Stimulated activated CD4-positive, alpha-beta T cell treated with anti-CD3 and anti-CD28 coated beads, Interleukin-15, amount 100 ng/mL, for 24 hours (primary cell): ENCODE measurements around the gene MYO5B.
A peak's percentile ranks its signal among the peaks of the same experiment; 100 is the strongest.
"Not testable (repeated sequence)": the region's sequence is repeated elsewhere in the genome, so short reads cannot be mapped to it uniquely, and the experiment has no call there.

Experiments
- DNase-seq: peaks from one replicate; pipeline ENCODE4 v3.0.0-alpha.2; 2020

The MYO5B gene

GRCh38 chr18:49814147-49814499 lies 380.8 kb downstream of the MYO5B start:
- peak; percentile 69 for DNase-seq

- peak; percentile 87 for DNase-seq
Measured at GRCh38 chr18:49813319-49814146, 381.4 kb downstream of the MYO5B start, which contains the start of gene ACAA2. Gene ACAA2 (minus strand): TSS chr18:49813533. CDS start chr18:49813484, 49 bp downstream.

GRCh38 chr18:49813069-49813318 lies 382.0 kb downstream of the MYO5B start:
- no peak for DNase-seq

- no peak for DNase-seq
Measured at GRCh38 chr18:49812286-49813068, 382.5 kb downstream of the MYO5B start.

- DNase-seq, result no peak
Measured at GRCh38 chr18:49811151-49811938, 383.6 kb downstream of the MYO5B start.

GRCh38 chr18:49808553-49809191 lies 386.3 kb downstream of the MYO5B start:
- DNase-seq, result not testable (repeated sequence)

GRCh38 chr18:49804096-49804495 lies 390.9 kb downstream of the MYO5B start:
- DNase-seq, result no peak

GRCh38 chr18:49802623-49803022 lies 392.3 kb downstream of the MYO5B start:
- no peak for DNase-seq

GRCh38 chr18:49800491-49800890 lies 394.5 kb downstream of the MYO5B start:
- DNase-seq, result not testable (repeated sequence)

GRCh38 chr18:49799806-49800205 lies 395.1 kb downstream of the MYO5B start:
- not testable (repeated sequence) for DNase-seq

GRCh38 chr18:49798001-49798400 lies 396.9 kb downstream of the MYO5B start:
- no peak for DNase-seq

GRCh38 chr18:49795612-49796552 lies 399.1 kb downstream of the MYO5B start:
- no peak for DNase-seq

GRCh38 chr18:49794743-49795142 lies 400.2 kb downstream of the MYO5B start:
- no peak for DNase-seq

GRCh38 chr18:49789560-49790134 lies 405.3 kb downstream of the MYO5B start:
- peak; percentile 12 for DNase-seq

GRCh38 chr18:49788327-49788898 lies 406.5 kb downstream of the MYO5B start:
- DNase-seq, result no peak

GRCh38 chr18:49786019-49786720 lies 408.8 kb downstream of the MYO5B start:
- DNase-seq, result no peak

GRCh38 chr18:49784427-49785185 lies 410.3 kb downstream of the MYO5B start:
- no peak for DNase-seq

GRCh38 chr18:49783631-49784030 lies 411.3 kb downstream of the MYO5B start:
- DNase-seq, result not testable (repeated sequence)

- DNase-seq, result no peak
Measured at GRCh38 chr18:49778826-49779465, 416.0 kb downstream of the MYO5B start.
